ENCODE results near the gene PGM5. TPM values are rescaled to one million over a fixed set of nuclear protein-coding genes. Genes with fewer than 3 reads are reported as not detected.
"Not testable (repeated sequence)": the region's sequence is repeated elsewhere in the genome, so short reads cannot be mapped to it uniquely, and the experiment has no call there.

The PGM5 gene
- total RNA-seq, 4 donors from 2014 or later, result 502 to 719 (median 699) TPM

GRCh38 chr9:68390737-68391136 lies 34.3 kb downstream of the PGM5 start:
- H3K27me3 ChIP-seq, H3K4me3 ChIP-seq, H3K27ac ChIP-seq, H3K4me1 ChIP-seq, H3K9me3 ChIP-seq, ATAC-seq: not testable (repeated sequence)
- WGBS, 2 donors (ENCODE audit: low coverage in 1 of 2), result 75% methylated on average over 1 of the region's 1 CpG; no CpG with 5 or more reads in 1 of the 2 donors
- peaks cover 0 to 67% of the 10 kb centered on the region in 2 donors for H3K36me3 ChIP-seq

- WGBS, 2 donors (ENCODE audit: low coverage in 1 of 2), result 20 to 80% methylated on average over 1 of the region's 1 CpG
- Histone ChIP-seq H3K27ac (peak overlapping the region in 1 of 4 donors; percentile 42), H3K36me3 (peaks cover 0 to 43% of the 10 kb centered on the region in 2 donors)
- not testable (repeated sequence) for H3K4me1 ChIP-seq, H3K27me3 ChIP-seq, H3K4me3 ChIP-seq, ATAC-seq, H3K9me3 ChIP-seq
Observed at GRCh38 chr9:68396411-68397094, 40.1 kb downstream of the PGM5 start.

GRCh38 chr9:68397095-68397423 lies 40.6 kb downstream of the PGM5 start:
- not testable (repeated sequence) for H3K27me3 ChIP-seq

GRCh38 chr9:68397796-68398195 lies 41.4 kb downstream of the PGM5 start:
- peaks cover 0 to 30% of the 10 kb centered on the region in 2 donors for H3K36me3 ChIP-seq
- H3K4me3 ChIP-seq, H3K27ac ChIP-seq, H3K27me3 ChIP-seq, H3K4me1 ChIP-seq, H3K9me3 ChIP-seq, ATAC-seq: not testable (repeated sequence)
- 48 to 62% methylated on average over 3 of the region's 3 CpGs for WGBS, 2 donors (ENCODE audit: low coverage in 1 of 2)

More at GRCh38 chr9:68397095-68397423, 40.6 kb downstream of the PGM5 start:
- not testable (repeated sequence) for ATAC-seq, H3K9me3 ChIP-seq, H3K4me3 ChIP-seq, H3K4me1 ChIP-seq
- WGBS, 2 donors (ENCODE audit: low coverage in 1 of 2), result 22 to 65% methylated on average over 2 of the region's 2 CpGs
- Histone ChIP-seq H3K27ac (peak overlapping the region in 3 of 4 donors; percentile 2 to 42 (median 14)), H3K36me3 (peaks cover 0 to 38% of the 10 kb centered on the region in 2 donors)

- H3K4me3 ChIP-seq, H3K9me3 ChIP-seq, H3K4me1 ChIP-seq, ATAC-seq, H3K27me3 ChIP-seq: not testable (repeated sequence)
- peak overlapping the region in 1 of 4 donors; percentile 7 for H3K27ac ChIP-seq
- peaks cover 0 to 25% of the 10 kb centered on the region in 2 donors for H3K36me3 ChIP-seq
- 60% methylated on average over 1 of the region's 1 CpG; no CpG with 5 or more reads in 1 of the 2 donors for WGBS, 2 donors (ENCODE audit: low coverage in 1 of 2)
Observed at GRCh38 chr9:68398324-68398723, 41.9 kb downstream of the PGM5 start.

- peak overlapping the region in 3 of 4 donors; percentile 6 to 35 (median 27) for H3K27ac ChIP-seq
- ATAC-seq, H3K4me3 ChIP-seq, H3K4me1 ChIP-seq, H3K9me3 ChIP-seq, H3K27me3 ChIP-seq: not testable (repeated sequence)
- peaks cover 0 to 21% of the 10 kb centered on the region in 2 donors for H3K36me3 ChIP-seq
- WGBS, 2 donors (ENCODE audit: low coverage in 1 of 2), result 82 to 100% methylated on average over 1 to 2 of the region's 3 CpGs
Observed at GRCh38 chr9:68404421-68405185, 48.2 kb downstream of the PGM5 start.

- peaks cover 0 to 15% of the 10 kb centered on the region in 2 donors for H3K36me3 ChIP-seq
- H3K4me3 ChIP-seq, H3K27me3 ChIP-seq, H3K27ac ChIP-seq, ATAC-seq, H3K9me3 ChIP-seq: not testable (repeated sequence)
- peaks cover 0 to 22% (median 0%) of the 10 kb centered on the region in 3 donors for H3K4me1 ChIP-seq
Observed at GRCh38 chr9:68411865-68412264, 55.5 kb downstream of the PGM5 start.

- peak overlapping the region in 2 of 4 donors; percentile 35 to 37 for H3K27ac ChIP-seq
- WGBS, 2 donors (ENCODE audit: low coverage in 1 of 2), result 51 to 60% methylated on average over 1 to 2 of the region's 2 CpGs
- ATAC-seq, result peak; percentile 26
Observed at GRCh38 chr9:68412754-68413153, 56.3 kb downstream of the PGM5 start.

GRCh38 chr9:68415065-68415464 lies 58.7 kb downstream of the PGM5 start:
- H3K27ac ChIP-seq, result peak overlapping the region in 2 of 4 donors; percentile 19 to 55
- H3K9me3 ChIP-seq, ATAC-seq, H3K27me3 ChIP-seq, H3K4me3 ChIP-seq, H3K36me3 ChIP-seq: not testable (repeated sequence)
- 100% methylated on average over 1 of the region's 1 CpG; no CpG with 5 or more reads in 1 of the 2 donors for WGBS, 2 donors (ENCODE audit: low coverage in 1 of 2)
- peaks cover 0 to 54% (median 13%) of the 10 kb centered on the region in 3 donors for H3K4me1 ChIP-seq

More at GRCh38 chr9:68412754-68413153, 56.3 kb downstream of the PGM5 start:
- not testable (repeated sequence) for H3K36me3 ChIP-seq, H3K27me3 ChIP-seq, H3K4me3 ChIP-seq, H3K9me3 ChIP-seq
- peaks cover 0 to 31% (median 1%) of the 10 kb centered on the region in 3 donors for H3K4me1 ChIP-seq

All from gastroesophageal sphincter (tissue), 4 donors.